Ramos (cell line): ENCODE results near the gene KRTAP4-7.
"Not testable (repeated sequence)": the region's sequence is repeated elsewhere in the genome, so short reads cannot be mapped to it uniquely, and the experiment has no call there.

ENCODE experiments used
- in situ Hi-C: fragments of 300-500 bp; cut with MboI; formaldehyde crosslinking; loops from one replicate; pipeline ENCODE4 v1.14.3; 2022; ENCODE audit warnings: low sequenced_read_pairs; ENCODE audit not compliant: unreplicated experiment

Gene KRTAP4-7

GRCh38 chr17:41065016-41065689 is 18.8 kb upstream of the KRTAP4-7 start:
- in situ Hi-C loops: not testable (repeated sequence)

DNA sequence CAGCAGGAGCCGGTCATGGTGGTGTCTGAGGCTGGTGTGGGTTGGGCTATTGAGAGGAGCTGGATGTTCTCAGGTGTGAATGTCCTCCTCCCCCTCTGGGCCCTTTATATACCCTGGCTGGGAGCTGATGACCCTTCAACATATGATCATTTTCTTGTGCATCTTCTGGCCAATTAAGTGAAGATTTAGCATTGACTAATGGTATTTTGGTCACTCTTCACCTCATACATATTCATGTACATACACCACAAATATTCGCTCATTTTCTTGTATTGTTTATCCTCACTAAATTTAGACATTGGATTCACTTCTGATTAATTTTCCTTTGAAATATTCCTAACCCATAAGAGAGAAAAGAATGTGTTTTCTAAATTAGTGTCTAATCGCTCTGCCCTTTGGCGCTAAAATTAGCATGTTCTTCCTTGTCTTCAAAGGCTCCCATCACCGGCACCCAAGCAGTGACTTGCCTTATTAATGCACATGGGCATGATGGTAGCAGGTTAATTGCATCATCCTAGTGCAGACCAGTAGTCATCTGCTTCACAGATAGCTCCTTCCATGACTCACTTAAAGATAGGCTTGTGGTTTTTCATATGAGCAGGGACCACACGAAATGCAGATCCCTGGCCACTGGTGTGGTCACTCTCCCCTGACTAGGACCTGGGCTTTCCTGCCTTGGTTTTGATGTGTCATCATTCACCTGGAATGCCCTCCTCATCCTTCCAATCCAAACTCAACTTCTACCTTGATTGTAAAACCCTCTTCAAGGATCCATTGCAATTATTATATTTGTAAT is 17.9 kb upstream of the KRTAP4-7 start, which contains the start of gene KRTAP2-4:
Gene KRTAP2-4, minus strand, starts transcription at position 51 of the 796 bp plus-strand sequence. Its CDS starts 34 bp downstream, at position 17.
- in situ Hi-C loops: no loop called here

GRCh38 chr17:41067281-41067680 is 16.7 kb upstream of the KRTAP4-7 start:
- in situ Hi-C loops: no loop called here

DNA sequence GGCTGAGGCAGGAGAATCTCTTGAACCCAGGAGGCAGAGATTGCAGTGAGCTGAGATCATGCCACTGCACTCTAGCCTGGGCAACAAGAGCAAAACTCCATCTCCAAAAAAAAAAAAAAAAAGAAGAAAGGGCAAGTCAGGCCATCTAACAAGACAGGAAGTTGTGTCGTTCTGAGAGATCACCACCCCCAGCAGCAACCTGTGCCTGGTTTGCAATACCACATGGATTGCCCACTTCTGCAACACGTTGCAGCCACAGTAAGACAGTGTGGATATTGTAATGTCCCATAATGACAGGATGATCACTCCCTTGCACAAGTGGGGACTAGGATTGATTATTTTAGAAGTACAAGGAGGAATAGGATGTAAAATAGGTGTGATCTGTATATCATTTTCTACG is 14.9 kb upstream of the KRTAP4-7 start:
- in situ Hi-C loops: no loop called here

DNA sequence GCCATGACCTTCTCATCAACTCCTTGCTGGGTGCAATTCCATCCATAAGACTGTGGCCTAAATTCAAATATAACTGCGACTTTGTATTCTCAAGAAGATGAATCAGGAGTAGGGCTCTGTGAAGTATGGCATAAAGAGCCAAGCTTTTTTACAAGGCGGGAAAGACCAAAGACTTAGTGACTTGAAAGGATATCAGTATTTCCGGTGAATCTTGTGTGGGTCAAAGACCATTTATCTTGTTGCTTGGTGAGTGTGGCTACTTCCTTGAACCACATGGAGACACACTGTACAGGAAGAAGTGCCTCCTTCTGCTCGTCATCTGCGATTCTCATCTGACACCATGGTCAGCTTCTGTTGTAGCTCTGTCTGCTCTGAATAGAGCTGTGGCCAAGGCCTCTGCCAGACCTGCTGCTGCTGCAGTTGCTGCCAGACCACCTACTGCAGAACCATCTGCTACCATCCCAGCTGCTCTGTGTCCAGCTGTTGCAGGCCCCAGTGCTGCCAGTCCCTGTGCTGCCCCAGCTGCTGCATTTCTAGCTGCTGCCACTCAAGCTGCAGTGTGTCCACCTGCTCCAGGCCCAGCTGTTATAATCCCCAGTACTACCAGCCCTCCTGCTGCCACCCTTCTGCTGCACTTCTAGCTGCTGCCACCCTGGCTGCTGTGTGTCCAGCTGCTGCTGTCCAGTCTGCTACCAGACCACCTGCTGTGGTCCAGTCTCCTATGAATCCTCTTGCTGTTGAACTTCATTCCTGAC is 12.2 kb upstream of the KRTAP4-7 start:
- in situ Hi-C loops: no loop called here

GRCh38 chr17:41073676-41074075 is 10.3 kb upstream of the KRTAP4-7 start:
- in situ Hi-C loops: no loop called here

GRCh38 chr17:41076788-41077187 is 7.2 kb upstream of the KRTAP4-7 start:
- in situ Hi-C loops: no loop called here

DNA sequence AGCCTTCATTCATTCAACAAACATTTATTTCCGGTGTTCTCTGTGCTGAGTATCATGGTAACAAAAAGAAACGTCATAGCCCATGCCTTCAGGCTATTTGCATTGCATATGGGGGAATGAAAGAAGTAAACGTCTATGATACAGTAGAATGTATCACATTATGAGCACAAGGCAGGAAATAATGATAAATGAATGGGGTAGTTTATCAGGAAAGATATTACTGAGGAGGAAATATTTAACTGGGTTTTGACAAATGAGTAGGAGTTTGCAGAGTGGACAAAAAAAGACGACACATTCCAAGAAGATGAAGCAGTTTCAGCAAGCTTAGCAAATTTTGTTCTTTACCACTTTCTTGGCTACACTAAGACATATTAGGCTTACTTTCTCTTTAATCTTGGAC is 1.3 kb upstream of the KRTAP4-7 start:
- in situ Hi-C loops: no loop called here

DNA sequence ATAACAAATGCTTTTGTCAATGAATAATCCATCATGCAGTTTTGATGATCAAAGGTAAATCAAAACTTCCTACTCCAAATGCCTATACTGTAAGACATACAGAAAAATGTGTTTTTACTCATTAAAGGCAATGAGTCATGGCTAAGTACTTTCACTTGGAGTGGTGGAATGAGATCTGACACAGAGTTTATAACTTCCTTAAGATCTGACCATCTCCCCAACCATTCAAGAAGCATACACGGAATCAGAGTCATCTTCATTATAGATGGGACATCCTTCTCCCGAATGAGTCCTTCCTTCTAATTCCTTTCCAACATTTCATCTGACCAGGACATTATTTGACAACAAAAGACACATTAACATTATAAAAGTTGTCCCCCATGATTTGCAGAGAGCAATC is 523 bp upstream of the KRTAP4-7 start:
- in situ Hi-C loops: not testable (repeated sequence)

DNA sequence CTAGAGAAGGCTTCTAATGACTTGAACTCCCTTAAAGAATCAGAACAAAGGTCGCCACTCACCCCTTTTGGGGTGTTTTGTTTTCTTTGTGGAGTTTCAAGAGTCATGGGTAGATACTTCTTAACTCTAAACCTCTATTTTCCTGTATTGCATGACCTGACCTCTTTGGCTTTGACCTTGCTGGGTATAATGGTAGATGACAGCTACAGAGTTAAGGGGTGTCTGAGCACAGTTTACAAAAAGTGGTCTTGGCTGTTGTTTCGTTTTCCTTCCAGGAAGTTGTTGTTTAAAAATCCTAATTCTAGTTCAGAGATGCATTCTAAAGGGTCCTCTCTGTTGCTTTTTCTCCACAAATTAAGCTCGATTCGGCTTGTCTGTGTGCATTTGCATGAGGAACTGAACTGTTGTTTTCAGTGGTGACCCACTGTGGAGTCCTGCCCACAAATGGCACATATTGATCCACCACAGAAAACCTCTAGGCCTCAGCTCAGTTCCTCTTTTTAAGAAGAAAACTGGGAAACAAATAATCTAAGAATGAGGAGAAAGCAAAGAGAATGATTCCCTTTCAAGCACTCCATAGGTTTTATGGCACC is 4.9 kb downstream of the KRTAP4-7 start:
- in situ Hi-C loops: not testable (repeated sequence)

GRCh38 chr17:41096055-41096454 is 12.1 kb downstream of the KRTAP4-7 start:
- in situ Hi-C loops: no loop called here

DNA sequence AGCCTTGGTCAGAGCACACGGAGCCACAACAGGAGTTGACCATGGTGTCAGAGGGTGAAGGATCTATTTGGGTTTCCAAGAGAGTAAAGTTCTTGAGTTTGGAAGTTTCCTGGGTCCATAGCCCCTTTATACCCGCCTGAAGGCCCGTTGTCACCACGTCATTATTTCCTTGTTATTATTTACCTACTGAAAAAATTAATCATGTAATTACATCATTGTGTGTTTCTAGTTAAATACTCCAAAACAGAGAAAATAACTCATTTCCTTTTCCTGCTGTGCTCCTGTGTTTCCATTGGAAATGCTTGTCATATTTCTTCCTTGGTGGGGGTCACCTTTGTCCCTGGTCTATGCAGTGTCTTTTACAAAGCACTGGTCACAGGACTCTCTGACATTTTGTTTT is 14.1 kb downstream of the KRTAP4-7 start, which contains the start of gene KRTAP4-8:
Gene KRTAP4-8, minus strand, starts transcription at position 101 of the 400 bp plus-strand sequence. Its CDS starts 58 bp downstream, at position 43.
- in situ Hi-C loops: no loop called here

GRCh38 chr17:41098481-41098880 is 14.5 kb downstream of the KRTAP4-7 start:
- in situ Hi-C loops: no loop called here

- in situ Hi-C loops: not testable (repeated sequence)
Measured at GRCh38 chr17:41099682-41100480, 15.9 kb downstream of the KRTAP4-7 start.

GRCh38 chr17:41101586-41102259 is 17.8 kb downstream of the KRTAP4-7 start, which contains the start of gene KRTAP4-16:
Gene KRTAP4-16 (minus strand): TSS chr17:41102209. CDS start chr17:41102209, 0 bp downstream.
- in situ Hi-C loops: no loop called here

GRCh38 chr17:41103896-41104295 is 19.9 kb downstream of the KRTAP4-7 start:
- in situ Hi-C loops: no loop called here

DNA sequence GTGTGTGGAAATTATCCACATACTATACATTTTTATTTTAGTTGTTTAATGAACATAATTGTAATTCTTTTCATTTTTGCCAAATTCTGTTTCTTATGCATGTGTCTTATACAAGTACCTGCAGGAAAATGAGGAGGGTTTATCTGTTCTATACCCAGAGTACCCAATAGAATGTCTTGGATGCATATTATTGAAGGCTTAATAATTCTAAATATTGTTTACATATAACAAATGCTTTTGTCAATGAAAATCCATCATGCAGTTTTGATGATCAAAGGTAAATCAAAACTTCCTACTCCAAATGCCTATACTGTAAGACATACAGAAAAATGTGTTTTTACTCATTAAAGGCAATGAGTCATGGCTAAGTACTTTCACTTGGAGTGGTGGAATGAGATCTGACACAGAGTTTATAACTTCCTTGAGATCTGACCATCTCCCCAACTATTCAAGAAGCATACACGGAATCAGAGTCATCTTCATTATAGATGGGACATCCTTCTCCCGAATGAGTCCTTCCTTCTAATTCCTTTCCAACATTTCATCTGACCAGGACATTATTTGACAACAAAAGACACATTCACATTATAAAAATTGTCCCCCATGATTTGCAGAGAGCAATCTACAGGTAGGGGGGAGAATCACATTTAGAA is 20.6 kb downstream of the KRTAP4-7 start:
- in situ Hi-C loops: not testable (repeated sequence)

DNA sequence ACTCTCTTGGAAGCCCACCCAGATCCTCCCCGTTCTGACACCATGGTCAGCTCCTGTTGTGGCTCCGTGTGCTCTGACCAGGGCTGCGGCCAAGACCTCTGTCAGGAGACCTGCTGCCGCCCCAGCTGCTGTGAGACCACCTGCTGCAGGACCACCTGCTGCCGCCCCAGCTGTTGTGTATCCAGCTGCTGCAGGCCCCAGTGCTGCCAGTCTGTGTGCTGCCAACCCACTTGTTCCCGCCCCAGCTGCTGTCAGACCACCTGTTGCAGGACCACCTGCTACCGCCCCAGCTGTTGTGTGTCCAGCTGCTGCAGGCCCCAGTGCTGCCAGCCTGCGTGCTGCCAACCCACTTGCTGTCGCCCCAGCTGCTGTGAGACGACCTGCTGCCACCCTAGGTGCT is 21.4 kb downstream of the KRTAP4-7 start, which contains the start of gene KRTAP4-9:
Gene KRTAP4-9, plus strand, starts transcription at position 43 of the 400 bp plus-strand sequence. Its CDS starts 0 bp downstream, at position 43.
- in situ Hi-C loops: not testable (repeated sequence)
